Lung (tissue), 12 donors: ENCODE results near the gene CYP39A1. TPM values are rescaled to one million over a fixed set of nuclear protein-coding genes. Genes with fewer than 3 reads are reported as not detected.

Experiments
- ATAC-seq: fragments of 200-7000 bp; cut with Tn5 transposase; one replicate; pipeline ENCODE4 v1.9.1; 2020; ENCODE audit warnings: moderate number of reproducible peaks; ENCODE audit not compliant: insufficient read depth, low FRiP score
- DNase-seq, 3 donors: peaks; one replicate each; pipeline ENCODE4 v3.0.0-alpha.2; 2013 to 2017
- H3K27ac ChIP-seq, 2 donors: one replicate each; pipeline ENCODE4 v1.5.1; 2013; ENCODE audit warnings: mild to moderate bottlenecking in 2 of 2, moderate library complexity in 2 of 2, control low read depth in 1 of 2, inconsistent platforms in 1 of 2, low read depth in 1 of 2, low read length in 1 of 2
- H3K27me3 ChIP-seq, 3 donors: one replicate each; pipeline ENCODE4 v1.5.1; 2013; ENCODE audit warnings: low read length in 2 of 3; ENCODE audit not compliant: control insufficient read depth in 3 of 3, insufficient read depth in 3 of 3
- H3K36me3 ChIP-seq, 4 donors: one replicate each; pipeline ENCODE4 v1.5.1; 2013; ENCODE audit warnings: low read length in 4 of 4, mild to moderate bottlenecking in 1 of 4, moderate library complexity in 1 of 4; ENCODE audit not compliant: control insufficient read depth in 4 of 4, insufficient read depth in 4 of 4
- H3K4me1 ChIP-seq, 5 donors: one replicate each; pipeline ENCODE4 v1.5.1; 2013; ENCODE audit warnings: low read length in 5 of 5, mild to moderate bottlenecking in 2 of 5, moderate library complexity in 1 of 5; ENCODE audit not compliant: control insufficient read depth in 5 of 5, insufficient read depth in 5 of 5
- H3K4me3 ChIP-seq: one replicate; pipeline ENCODE4 v1.5.1; 2013; ENCODE audit warnings: mild to moderate bottlenecking, control low read depth, moderate library complexity
- H3K9ac ChIP-seq, 2 donors: one replicate each; pipeline ENCODE4 v1.5.1; 2013; ENCODE audit warnings: low read length in 2 of 2, control low read depth in 1 of 2; ENCODE audit not compliant: insufficient read depth in 1 of 2
- H3K9me3 ChIP-seq, 4 donors: one replicate each; pipeline ENCODE4 v1.5.1; 2013; ENCODE audit warnings: low read length in 3 of 4, mild to moderate bottlenecking in 1 of 4, moderate library complexity in 1 of 4; ENCODE audit not compliant: control insufficient read depth in 4 of 4, insufficient read depth in 3 of 4
- WGBS, 2 donors: extraction: QIAGEN DNeasy Blood & Tissue Kit; methylation state at CpG; one replicate each; pipeline ENCODE4 v1.1.7; 2013; 5-methylcytosine and 5-hydroxymethylcytosine counted together
- polyA plus RNA-seq, 2 donors: library from polyadenylated mRNA; stranded (reverse); fragments of 200-250 nt; gene quantifications; one replicate each; pipeline ENCODE4 v1.2.1, GENCODE V29; 2013
- total RNA-seq, 2 donors: library from RNA; depleted of rRNA in 1 of 2; stranded (reverse); fragments of >200 nt in 1 of 2; gene quantifications; one replicate each; pipeline ENCODE4 v1.2.1, GENCODE V29; 2014 to 2021
- TF ChIP-seq, protein P1 (sequence below): IDR thresholded peaks from 2 replicates; pipeline ENCODE4 v1.5.1; 2012; ENCODE audit warnings: mild to moderate bottlenecking; ENCODE audit errors: control extremely low read depth, extremely low read depth
- donor health status: control.
- donor health status: control.
- donor health status: Bipolar disorder and iron deficiency.
- donor health status: healthy.
- donor health status: DM: yes; HTN: yes; CAD: no.

Gene CYP39A1
- total and polyA plus RNA-seq, 4 donors, result 2.2 to 14.4 (median 5.0) TPM

GRCh38 chr6:46505693-46506512, 146.7 kb downstream of the CYP39A1 start:
- H3K27ac ChIP-seq, result peak overlapping the region in 1 of 2 donors; percentile 96
- no peak overlapping the region for H3K9ac ChIP-seq
- ATAC-seq (no peak), DNase-seq (no peak)
- H3K9me3 ChIP-seq, result no peaks in the 10 kb centered on the region
- no peak overlapping the region for H3K4me3 ChIP-seq
- no peaks in the 10 kb centered on the region for H3K27me3 ChIP-seq
- TF ChIP-seq, protein P1, sequence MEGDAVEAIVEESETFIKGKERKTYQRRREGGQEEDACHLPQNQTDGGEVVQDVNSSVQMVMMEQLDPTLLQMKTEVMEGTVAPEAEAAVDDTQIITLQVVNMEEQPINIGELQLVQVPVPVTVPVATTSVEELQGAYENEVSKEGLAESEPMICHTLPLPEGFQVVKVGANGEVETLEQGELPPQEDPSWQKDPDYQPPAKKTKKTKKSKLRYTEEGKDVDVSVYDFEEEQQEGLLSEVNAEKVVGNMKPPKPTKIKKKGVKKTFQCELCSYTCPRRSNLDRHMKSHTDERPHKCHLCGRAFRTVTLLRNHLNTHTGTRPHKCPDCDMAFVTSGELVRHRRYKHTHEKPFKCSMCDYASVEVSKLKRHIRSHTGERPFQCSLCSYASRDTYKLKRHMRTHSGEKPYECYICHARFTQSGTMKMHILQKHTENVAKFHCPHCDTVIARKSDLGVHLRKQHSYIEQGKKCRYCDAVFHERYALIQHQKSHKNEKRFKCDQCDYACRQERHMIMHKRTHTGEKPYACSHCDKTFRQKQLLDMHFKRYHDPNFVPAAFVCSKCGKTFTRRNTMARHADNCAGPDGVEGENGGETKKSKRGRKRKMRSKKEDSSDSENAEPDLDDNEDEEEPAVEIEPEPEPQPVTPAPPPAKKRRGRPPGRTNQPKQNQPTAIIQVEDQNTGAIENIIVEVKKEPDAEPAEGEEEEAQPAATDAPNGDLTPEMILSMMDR, result no peak
- H3K36me3 ChIP-seq, result no peaks in the 10 kb centered on the region
- 84 to 89% methylated on average over 7 of the region's 7 CpGs for WGBS, 2 donors
- H3K4me1 ChIP-seq, result peaks cover 0 to 22% (median under 1%) of the 10 kb centered on the region in 5 donors

GRCh38 chr6:46504242-46504641, 148.4 kb downstream of the CYP39A1 start:
- DNase-seq (no peak), ATAC-seq (no peak)
- no peak overlapping the region for H3K4me3 ChIP-seq
- H3K27ac ChIP-seq, result peak overlapping the region in 1 of 2 donors; percentile 33
- no peaks in the 10 kb centered on the region for H3K9me3 ChIP-seq
- H3K4me1 ChIP-seq, result peaks cover 0 to 22% (median 0%) of the 10 kb centered on the region in 5 donors
- no peak overlapping the region for H3K9ac ChIP-seq
- no peaks in the 10 kb centered on the region for H3K36me3 ChIP-seq
- peaks cover 0 to 3% (median 0%) of the 10 kb centered on the region in 3 donors for H3K27me3 ChIP-seq
- TF ChIP-seq, protein P1, result no peak

GRCh38 chr6:46502486-46503119, 150.0 kb downstream of the CYP39A1 start:
- ATAC-seq, result no peak

More at GRCh38 chr6:46502486-46503119, 150.0 kb downstream of the CYP39A1 start:
- H3K36me3 ChIP-seq, result no peaks in the 10 kb centered on the region
- peak overlapping the region in 1 of 2 donors; percentile 72 for H3K27ac ChIP-seq
- peaks cover 0 to 3% (median 0%) of the 10 kb centered on the region in 3 donors for H3K27me3 ChIP-seq
- DNase-seq, result no peak
- WGBS, 2 donors, result 72 to 79% methylated on average over 2 of the region's 2 CpGs
- H3K4me3 ChIP-seq, result no peak overlapping the region
- no peak overlapping the region for H3K9ac ChIP-seq
- TF ChIP-seq, protein P1, result no peak
- no peaks in the 10 kb centered on the region for H3K9me3 ChIP-seq
- peaks cover 0 to 10% (median 0%) of the 10 kb centered on the region in 5 donors for H3K4me1 ChIP-seq
